Measurements from ENCODE around the gene NMNAT1.
"Not testable (repeated sequence)": the region's sequence is repeated elsewhere in the genome, so short reads cannot be mapped to it uniquely, and the experiment has no call there.

NMNAT1 gene

DNA sequence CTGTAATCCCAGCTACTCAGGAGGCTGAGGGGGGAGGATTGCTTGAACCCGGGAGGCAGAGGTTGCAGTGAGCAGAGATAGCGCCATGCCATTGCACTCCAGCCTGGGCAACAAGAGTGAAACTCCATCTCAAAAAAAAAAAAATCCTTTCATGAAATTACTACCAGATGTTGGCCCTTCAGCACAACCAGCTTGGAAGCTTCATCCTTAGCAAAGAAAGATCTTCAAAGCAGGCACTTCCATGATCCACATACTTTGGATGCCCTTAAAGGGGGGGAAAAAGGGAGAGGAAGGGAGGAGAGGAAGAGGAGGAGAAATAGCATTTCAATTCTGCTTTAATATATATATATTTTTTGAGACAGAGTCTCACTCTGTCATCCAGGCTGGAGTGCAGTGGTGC is 77.4 kb downstream of the NMNAT1 start:
- not testable (repeated sequence) for DNase-seq

DNA sequence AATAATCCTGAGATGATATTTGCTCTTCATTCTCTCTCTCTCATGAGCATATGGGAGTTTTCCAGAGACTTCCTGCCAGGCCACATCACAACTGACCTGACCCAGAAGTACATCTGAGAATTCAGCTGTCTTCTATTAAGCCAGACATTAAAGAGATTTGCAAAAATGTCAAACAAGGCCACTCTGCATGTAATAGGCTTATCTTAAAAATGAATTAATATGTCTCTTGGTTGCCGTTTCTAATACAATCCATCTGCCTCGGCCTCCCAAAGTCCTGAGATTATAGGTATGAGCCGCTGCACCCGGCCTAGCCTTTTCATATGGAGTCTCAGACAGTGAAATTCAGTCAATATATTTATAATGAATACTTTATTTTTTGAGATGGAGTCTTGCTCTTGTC is 78.7 kb downstream of the NMNAT1 start:
- not testable (repeated sequence) for DNase-seq

DNA sequence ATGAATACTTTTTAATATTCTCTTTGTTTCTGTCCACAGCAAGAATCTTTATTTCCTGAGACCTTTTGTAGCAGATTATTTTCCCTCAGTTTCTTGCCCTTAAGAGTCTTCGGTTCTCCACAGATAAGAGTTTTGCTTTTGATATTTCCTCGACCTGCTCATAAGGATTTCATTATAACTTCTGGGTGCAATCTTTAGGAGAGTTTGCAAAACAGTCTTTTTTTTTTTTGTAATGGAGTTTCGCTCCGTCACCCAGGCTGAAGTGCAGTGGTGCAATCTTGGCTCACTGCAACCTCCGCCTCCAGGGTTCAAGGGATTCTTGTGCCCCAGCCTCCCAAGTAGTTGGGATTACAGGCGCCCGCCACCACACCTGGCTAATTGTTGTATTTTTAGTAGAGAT is 79.4 kb downstream of the NMNAT1 start:
- DNase-seq = no peak

GRCh38 chr1:10025354-10025753 is 82.1 kb downstream of the NMNAT1 start:
- DNase-seq = no peak

- DNase-seq = no peak
These were observed 83.8 kb downstream of the NMNAT1 start for GRCh38 chr1:10027027-10027426.

- not testable (repeated sequence) for DNase-seq
These were observed 85.8 kb downstream of the NMNAT1 start for GRCh38 chr1:10028956-10029500.

DNA sequence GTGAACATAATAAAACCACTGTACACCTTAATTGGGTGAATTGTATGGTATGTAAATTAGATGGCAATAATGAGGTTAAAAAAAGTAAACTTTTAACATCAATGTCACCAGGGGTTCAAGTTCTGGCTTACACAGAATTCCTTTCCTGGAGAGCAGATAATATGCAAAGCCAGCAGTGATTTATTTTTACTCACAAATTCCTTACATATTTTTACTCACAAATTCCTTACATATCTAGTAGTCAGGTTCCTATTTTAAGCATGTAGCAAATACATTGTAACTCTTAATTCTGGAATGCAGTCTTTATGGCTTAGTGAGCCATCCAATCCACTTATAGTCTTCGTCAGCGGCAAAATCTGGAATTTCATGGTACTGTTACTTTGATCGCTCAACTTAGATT is 88.2 kb downstream of the NMNAT1 start:
- peak; percentile 17 for DNase-seq

GRCh38 chr1:10032590-10033358 is 89.5 kb downstream of the NMNAT1 start, which contains the start of gene UBE4B:
Gene UBE4B (plus strand): TSS chr1:10032958. CDS start chr1:10033671, 713 bp downstream.
- DNase-seq = peak; percentile 99

DNA sequence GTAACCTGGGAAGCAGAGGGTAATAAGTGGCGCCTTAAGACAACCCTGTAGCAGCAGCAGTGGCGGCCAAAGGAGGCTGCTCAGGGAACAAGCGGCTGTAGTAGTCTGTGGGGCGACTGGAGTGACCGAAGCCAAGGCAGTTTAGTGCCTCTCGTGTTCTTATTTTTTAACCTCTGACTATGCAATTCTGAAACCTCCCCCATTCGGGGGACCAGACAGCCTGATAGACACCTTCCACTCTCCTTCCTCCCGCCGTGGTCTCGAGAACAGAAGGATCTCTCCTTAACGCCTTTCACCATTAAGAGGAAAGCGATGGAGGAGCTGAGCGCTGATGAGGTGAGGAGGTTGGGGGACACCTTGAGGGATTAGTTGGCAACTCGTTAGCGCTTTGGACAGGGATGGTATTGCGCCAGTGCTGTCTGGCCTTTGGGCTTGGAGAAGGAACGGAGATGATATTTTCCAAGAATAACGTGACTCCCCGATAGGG is 90.1 kb downstream of the NMNAT1 start:
- DNase-seq = peak; percentile 69

Data from DMS53 (cell line).